Colonic mucosa (tissue), 4 donors: ENCODE data around the gene OR52E2. TPM values are rescaled to one million over a fixed set of nuclear protein-coding genes. Genes with fewer than 3 reads are reported as not detected.

Source experiments
- DNase-seq: peaks from one replicate; pipeline ENCODE4 v3.0.0-alpha.2; 2020
- H3K27ac ChIP-seq: fragments of 200-600 bp; one replicate; pipeline ENCODE4 v1.8.0; 2021
- H3K27me3 ChIP-seq: fragments of 200-600 bp; one replicate; pipeline ENCODE4 v1.8.0; 2021
- H3K36me3 ChIP-seq: fragments of 200-600 bp; one replicate; pipeline ENCODE4 v1.8.0; 2021
- H3K4me1 ChIP-seq: fragments of 200-600 bp; one replicate; pipeline ENCODE4 v1.8.0; 2021; ENCODE audit warnings: mild to moderate bottlenecking
- H3K4me3 ChIP-seq: fragments of 200-600 bp; one replicate; pipeline ENCODE4 v1.8.0; 2021
- H3K9ac ChIP-seq, 2 donors: one replicate each; pipeline ENCODE4 v1.7.0; 2013; ENCODE audit warnings: control low read depth in 2 of 2, low read depth in 2 of 2, low read length in 2 of 2
- H3K9me3 ChIP-seq: fragments of 200-600 bp; one replicate; pipeline ENCODE4 v1.8.0; 2021
- intact Hi-C: fragments of 100-400 bp; cut with DNase I; formaldehyde crosslinking; loops from one replicate; pipeline ENCODE4 v1.14.1; 2022
- total RNA-seq, 2 donors: library from RNA; stranded (reverse); fragmentation: NEBNext Ultra II Directional in 1 of 2; extraction: Animal tissue kit (Norgen Biotek cat#: 25700) in 1 of 2; gene quantifications; one replicate each; pipeline ENCODE4 v1.2.1, GENCODE V29; 2021
- TF ChIP-seq, protein P1 (sequence below): fragments of 200-600 bp; IDR thresholded peaks from one replicate; pipeline ENCODE4 v1.8.0; 2022; ENCODE audit warnings: antibody characterized with exemption, mild to moderate bottlenecking
- donor health status: healthy.
- donor health status: DM: no; HTN: no; CAD: no.
- donor health status: DM: no; HTN: no; CAD: no.

OR52E2 gene
- total RNA-seq, 2 donors from 2014 or later: not detected

DNA sequence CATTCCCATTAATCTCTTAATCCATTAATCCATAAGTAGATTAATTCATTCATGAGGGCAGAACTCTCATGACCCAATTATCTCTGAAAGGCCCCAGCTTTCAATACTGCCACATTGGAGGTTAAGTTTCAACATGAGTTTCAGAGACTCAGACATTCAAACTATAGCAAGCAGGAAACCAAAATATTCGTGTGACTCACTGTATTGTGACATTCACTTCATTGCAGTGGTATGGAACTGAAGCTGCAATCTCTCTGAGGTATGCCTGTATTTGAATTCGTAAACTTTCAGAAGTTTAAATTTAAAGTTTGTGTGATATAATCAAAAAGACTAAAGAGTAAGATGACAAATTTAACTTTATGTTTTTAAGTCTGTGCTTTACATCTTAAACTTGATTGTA is 16.0 kb downstream of the OR52E2 start:
- H3K4me3 ChIP-seq: no peak overlapping the region

DNA sequence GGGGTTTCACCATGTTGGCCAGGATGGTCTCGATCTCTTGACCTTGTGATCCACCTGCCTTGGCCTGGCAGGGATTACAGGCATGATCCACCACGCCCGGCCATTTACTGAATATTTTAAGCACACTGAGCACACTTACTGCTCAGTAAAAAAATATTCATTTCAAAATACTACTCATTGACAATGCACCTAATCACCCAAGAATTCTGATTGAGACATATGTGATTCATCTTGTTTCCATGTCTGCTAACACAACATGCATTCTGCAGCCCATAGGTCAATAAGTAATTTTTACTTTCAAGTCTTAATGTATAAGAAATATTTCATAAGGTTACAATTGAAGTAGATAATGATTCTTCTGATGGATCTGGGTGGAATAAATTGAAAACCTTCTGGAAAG is 17.3 kb downstream of the OR52E2 start:
- Histone ChIP-seq H3K9me3 (no peaks in the 10 kb centered on the region), H3K4me1 (no peaks in the 10 kb centered on the region), H3K27ac (no peak overlapping the region), H3K4me3 (no peak overlapping the region), H3K9ac (no peak overlapping the region), H3K36me3 (no peaks in the 10 kb centered on the region), H3K27me3 (no peaks in the 10 kb centered on the region)
- TF ChIP-seq, protein P1, sequence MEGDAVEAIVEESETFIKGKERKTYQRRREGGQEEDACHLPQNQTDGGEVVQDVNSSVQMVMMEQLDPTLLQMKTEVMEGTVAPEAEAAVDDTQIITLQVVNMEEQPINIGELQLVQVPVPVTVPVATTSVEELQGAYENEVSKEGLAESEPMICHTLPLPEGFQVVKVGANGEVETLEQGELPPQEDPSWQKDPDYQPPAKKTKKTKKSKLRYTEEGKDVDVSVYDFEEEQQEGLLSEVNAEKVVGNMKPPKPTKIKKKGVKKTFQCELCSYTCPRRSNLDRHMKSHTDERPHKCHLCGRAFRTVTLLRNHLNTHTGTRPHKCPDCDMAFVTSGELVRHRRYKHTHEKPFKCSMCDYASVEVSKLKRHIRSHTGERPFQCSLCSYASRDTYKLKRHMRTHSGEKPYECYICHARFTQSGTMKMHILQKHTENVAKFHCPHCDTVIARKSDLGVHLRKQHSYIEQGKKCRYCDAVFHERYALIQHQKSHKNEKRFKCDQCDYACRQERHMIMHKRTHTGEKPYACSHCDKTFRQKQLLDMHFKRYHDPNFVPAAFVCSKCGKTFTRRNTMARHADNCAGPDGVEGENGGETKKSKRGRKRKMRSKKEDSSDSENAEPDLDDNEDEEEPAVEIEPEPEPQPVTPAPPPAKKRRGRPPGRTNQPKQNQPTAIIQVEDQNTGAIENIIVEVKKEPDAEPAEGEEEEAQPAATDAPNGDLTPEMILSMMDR: no peak
- intact Hi-C loops: no loop called here
- DNase-seq: no peak

More for the DNA sequence above, 16.0 kb downstream of the OR52E2 start:
- intact Hi-C loops: no loop called here
- TF ChIP-seq, protein P1: no peak
- H3K4me1 ChIP-seq: no peaks in the 10 kb centered on the region
- no peak overlapping the region for H3K9ac ChIP-seq
- H3K27ac ChIP-seq: no peak overlapping the region
- H3K36me3 ChIP-seq: no peaks in the 10 kb centered on the region
- no peak for DNase-seq
- H3K27me3 ChIP-seq: no peaks in the 10 kb centered on the region
- H3K9me3 ChIP-seq: no peaks in the 10 kb centered on the region

DNA sequence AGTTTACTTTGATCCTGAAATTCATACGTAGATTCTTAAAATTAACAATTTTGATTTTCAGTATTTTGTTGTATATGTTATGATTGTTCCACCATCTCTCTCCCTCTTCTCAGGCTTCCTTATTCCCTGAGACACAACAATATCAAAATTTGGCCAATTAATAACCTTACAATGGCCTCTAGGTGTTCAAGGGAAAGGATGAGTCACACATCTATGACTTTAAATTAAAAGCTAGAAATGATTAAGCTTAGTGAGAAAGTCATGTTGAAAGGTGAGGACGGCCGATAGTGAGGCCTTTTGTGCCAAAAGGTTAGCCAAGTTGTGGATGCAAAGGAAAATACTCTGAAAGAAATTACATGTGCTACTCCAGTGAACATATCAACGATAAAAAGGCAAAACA is 18.6 kb downstream of the OR52E2 start:
- TF ChIP-seq, protein P1: no peak
- Histone ChIP-seq H3K9me3 (no peaks in the 10 kb centered on the region), H3K27ac (no peak overlapping the region), H3K9ac (no peak overlapping the region), H3K4me3 (no peak overlapping the region), H3K27me3 (no peaks in the 10 kb centered on the region), H3K36me3 (no peaks in the 10 kb centered on the region), H3K4me1 (no peaks in the 10 kb centered on the region)
- DNase-seq: no peak
- intact Hi-C loops: no loop called here

DNA sequence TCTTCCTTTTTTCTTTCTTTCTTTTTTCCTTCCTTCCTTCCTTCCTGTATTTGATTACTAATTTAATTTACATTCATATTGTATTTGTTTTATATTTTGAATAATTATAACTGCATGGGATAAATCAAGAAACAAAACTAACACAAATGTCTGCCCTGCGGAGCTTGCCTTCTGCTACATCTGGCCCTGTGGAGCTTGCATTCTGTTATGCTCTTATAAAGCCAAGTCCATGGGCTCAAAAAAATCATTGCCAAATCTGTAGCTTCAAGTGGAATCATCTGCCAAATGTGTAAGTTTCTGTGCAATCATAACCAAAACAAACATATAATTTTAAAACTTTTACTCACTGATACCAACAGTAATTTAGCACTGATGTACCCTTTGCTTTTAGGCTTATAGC is 21.1 kb downstream of the OR52E2 start:
- intact Hi-C loops: no loop called here
- H3K9me3 ChIP-seq: no peaks in the 10 kb centered on the region
- DNase-seq: no peak
- no peaks in the 10 kb centered on the region for H3K4me1 ChIP-seq
- H3K36me3 ChIP-seq: no peaks in the 10 kb centered on the region
- H3K27ac ChIP-seq: no peak overlapping the region
- TF ChIP-seq, protein P1: no peak
- no peak overlapping the region for H3K9ac ChIP-seq
- no peak overlapping the region for H3K4me3 ChIP-seq
- no peaks in the 10 kb centered on the region for H3K27me3 ChIP-seq

DNA sequence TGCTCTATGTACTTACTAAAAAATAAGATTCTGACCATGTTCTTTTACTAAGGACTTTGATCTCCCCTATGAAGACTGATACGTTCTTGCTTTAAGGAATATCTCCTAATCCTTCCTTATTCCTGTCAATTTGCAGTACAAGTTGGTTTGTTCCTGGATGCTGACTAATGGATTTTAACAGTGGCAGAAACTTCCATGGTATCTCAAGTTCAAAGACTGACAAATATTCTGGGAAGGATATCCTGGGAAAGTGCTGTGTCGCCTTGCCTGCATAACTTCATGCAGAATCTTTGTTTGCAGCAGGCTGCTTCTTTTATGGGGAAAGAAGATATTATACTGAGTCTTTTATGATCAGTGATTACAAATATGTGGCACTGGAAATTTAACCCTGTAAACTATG is 21.5 kb downstream of the OR52E2 start:
- no peaks in the 10 kb centered on the region for H3K36me3 ChIP-seq
- H3K4me1 ChIP-seq: no peaks in the 10 kb centered on the region
- intact Hi-C loops: no loop called here
- no peak for DNase-seq
- no peak overlapping the region for H3K27ac ChIP-seq
- H3K27me3 ChIP-seq: no peaks in the 10 kb centered on the region
- TF ChIP-seq, protein P1: no peak
- no peak overlapping the region for H3K4me3 ChIP-seq
- no peak overlapping the region for H3K9ac ChIP-seq
- H3K9me3 ChIP-seq: no peaks in the 10 kb centered on the region

DNA sequence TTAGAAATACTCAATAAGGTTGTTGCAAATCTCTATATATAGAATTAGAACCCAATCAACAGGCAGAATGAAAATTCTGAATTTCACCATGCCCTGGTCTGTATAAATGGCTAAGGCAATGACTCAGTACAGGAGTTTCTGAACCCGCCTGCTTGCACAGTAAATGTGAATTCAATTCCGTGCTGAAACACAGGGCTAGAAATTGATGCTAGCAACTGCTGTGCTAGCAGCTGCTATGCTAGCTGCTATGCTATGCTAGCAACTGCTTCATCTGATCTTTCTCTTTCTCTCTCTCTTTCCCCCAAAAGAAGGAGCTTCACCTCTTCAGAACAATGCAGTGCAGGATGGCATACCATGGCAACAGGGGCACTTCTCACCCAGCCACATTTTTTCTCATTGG is 22.8 kb downstream of the OR52E2 start:
- TF ChIP-seq, protein P1: no peak
- intact Hi-C loops: no loop called here
- Histone ChIP-seq H3K4me1 (no peaks in the 10 kb centered on the region), H3K27ac (no peak overlapping the region), H3K9me3 (no peaks in the 10 kb centered on the region), H3K9ac (no peak overlapping the region), H3K4me3 (no peak overlapping the region), H3K27me3 (no peaks in the 10 kb centered on the region), H3K36me3 (no peaks in the 10 kb centered on the region)
- DNase-seq: no peak
